ENCODE results near the gene BHLHA15. TPM values are rescaled to one million over a fixed set of nuclear protein-coding genes. Genes with fewer than 3 reads are reported as not detected.

BHLHA15 gene
- total and polyA plus RNA-seq, 9 of the 15 experiments (the other 6 are each of a cell fraction or from before 2014, with no cell fraction given), result 0.22 to 2.0 (median 1.1) TPM; not detected in 4

DNA sequence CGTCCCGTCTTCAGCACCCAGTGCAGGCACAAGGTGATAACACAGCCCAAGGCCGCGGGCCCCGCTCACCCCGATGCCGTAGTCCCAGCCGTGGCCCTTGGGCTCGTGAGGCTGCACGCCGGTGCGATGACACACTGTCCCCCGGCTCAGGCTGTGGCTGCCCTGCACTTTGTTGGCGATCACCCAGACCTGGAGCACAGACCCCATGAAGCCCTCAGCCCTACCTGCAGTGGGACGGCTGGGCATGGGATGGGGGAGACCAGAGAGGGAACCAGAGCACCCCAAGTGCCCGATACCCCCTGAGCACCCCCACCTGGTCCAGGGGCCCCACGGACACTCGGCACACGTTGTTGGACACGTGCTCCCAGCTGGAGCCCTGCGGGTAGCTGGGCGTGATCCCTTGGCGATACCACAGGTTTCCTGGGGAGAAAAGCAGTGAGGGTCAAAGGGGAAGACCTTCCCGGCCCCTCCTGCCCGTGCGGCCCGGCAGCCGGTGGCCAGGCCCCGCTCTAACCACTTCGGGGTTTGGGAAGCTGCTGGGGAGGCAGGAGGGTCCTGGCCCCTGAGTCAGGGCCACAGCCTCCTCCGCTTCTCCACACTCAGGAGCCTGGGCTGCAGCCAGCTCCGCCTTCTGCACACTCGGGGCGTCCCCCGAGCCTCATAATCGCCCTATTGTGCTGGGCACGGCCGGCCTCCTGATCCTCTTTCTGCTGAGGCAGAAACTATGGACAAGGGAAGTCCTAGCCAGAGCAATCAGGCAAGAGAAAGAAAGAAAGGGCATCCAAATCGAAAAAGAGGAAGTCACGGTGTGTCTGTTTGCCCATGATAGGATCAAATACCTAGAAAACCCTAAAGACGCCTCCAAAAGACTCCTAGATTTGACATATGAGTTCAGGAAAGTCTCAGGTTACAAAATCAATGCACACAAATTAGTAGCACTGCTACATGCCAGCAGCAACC is 6.7 kb downstream of the BHLHA15 start (continued):
- TF ChIP-seq, protein P1, sequence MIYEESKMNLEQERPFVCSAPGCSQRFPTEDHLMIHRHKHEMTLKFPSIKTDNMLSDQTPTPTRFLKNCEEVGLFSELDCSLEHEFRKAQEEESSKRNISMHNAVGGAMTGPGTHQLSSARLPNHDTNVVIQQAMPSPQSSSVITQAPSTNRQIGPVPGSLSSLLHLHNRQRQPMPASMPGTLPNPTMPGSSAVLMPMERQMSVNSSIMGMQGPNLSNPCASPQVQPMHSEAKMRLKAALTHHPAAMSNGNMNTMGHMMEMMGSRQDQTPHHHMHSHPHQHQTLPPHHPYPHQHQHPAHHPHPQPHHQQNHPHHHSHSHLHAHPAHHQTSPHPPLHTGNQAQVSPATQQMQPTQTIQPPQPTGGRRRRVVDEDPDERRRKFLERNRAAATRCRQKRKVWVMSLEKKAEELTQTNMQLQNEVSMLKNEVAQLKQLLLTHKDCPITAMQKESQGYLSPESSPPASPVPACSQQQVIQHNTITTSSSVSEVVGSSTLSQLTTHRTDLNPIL (CRISPR knock-in tag; IDR thresholded peaks at IDR 0.05), result no peak
- TF ChIP-seq DIDO1 (tag; IDR thresholded peaks at IDR 0.05; ENCODE audit: low read depth), result no peak
- no peak for TF ChIP-seq JUN (IDR thresholded peaks at IDR 0.05; ENCODE audit: borderline replicate concordance, low read depth, low read length)
- no peak for TF ChIP-seq JUN (CRISPR knock-in tag; IDR thresholded peaks at IDR 0.05; ENCODE audit: borderline replicate concordance)
- TF ChIP-seq, protein P2, sequence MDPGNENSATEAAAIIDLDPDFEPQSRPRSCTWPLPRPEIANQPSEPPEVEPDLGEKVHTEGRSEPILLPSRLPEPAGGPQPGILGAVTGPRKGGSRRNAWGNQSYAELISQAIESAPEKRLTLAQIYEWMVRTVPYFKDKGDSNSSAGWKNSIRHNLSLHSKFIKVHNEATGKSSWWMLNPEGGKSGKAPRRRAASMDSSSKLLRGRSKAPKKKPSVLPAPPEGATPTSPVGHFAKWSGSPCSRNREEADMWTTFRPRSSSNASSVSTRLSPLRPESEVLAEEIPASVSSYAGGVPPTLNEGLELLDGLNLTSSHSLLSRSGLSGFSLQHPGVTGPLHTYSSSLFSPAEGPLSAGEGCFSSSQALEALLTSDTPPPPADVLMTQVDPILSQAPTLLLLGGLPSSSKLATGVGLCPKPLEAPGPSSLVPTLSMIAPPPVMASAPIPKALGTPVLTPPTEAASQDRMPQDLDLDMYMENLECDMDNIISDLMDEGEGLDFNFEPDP (CRISPR knock-in tag; IDR thresholded peaks at IDR 0.05), result no peak
- TF ChIP-seq, protein P3, sequence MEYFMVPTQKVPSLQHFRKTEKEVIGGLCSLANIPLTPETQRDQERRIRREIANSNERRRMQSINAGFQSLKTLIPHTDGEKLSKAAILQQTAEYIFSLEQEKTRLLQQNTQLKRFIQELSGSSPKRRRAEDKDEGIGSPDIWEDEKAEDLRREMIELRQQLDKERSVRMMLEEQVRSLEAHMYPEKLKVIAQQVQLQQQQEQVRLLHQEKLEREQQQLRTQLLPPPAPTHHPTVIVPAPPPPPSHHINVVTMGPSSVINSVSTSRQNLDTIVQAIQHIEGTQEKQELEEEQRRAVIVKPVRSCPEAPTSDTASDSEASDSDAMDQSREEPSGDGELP (CRISPR knock-in tag; IDR thresholded peaks at IDR 0.05; ENCODE audit: borderline replicate concordance), result peak; percentile 49; the same call in 1 of the 2 replicates
- TF ChIP-seq, protein P4, sequence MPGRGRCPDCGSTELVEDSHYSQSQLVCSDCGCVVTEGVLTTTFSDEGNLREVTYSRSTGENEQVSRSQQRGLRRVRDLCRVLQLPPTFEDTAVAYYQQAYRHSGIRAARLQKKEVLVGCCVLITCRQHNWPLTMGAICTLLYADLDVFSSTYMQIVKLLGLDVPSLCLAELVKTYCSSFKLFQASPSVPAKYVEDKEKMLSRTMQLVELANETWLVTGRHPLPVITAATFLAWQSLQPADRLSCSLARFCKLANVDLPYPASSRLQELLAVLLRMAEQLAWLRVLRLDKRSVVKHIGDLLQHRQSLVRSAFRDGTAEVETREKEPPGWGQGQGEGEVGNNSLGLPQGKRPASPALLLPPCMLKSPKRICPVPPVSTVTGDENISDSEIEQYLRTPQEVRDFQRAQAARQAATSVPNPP (IDR thresholded peaks at IDR 0.05; ENCODE audit: borderline replicate concordance, insufficient read depth, insufficient read length), result no peak
- TF ChIP-seq, protein P5, sequence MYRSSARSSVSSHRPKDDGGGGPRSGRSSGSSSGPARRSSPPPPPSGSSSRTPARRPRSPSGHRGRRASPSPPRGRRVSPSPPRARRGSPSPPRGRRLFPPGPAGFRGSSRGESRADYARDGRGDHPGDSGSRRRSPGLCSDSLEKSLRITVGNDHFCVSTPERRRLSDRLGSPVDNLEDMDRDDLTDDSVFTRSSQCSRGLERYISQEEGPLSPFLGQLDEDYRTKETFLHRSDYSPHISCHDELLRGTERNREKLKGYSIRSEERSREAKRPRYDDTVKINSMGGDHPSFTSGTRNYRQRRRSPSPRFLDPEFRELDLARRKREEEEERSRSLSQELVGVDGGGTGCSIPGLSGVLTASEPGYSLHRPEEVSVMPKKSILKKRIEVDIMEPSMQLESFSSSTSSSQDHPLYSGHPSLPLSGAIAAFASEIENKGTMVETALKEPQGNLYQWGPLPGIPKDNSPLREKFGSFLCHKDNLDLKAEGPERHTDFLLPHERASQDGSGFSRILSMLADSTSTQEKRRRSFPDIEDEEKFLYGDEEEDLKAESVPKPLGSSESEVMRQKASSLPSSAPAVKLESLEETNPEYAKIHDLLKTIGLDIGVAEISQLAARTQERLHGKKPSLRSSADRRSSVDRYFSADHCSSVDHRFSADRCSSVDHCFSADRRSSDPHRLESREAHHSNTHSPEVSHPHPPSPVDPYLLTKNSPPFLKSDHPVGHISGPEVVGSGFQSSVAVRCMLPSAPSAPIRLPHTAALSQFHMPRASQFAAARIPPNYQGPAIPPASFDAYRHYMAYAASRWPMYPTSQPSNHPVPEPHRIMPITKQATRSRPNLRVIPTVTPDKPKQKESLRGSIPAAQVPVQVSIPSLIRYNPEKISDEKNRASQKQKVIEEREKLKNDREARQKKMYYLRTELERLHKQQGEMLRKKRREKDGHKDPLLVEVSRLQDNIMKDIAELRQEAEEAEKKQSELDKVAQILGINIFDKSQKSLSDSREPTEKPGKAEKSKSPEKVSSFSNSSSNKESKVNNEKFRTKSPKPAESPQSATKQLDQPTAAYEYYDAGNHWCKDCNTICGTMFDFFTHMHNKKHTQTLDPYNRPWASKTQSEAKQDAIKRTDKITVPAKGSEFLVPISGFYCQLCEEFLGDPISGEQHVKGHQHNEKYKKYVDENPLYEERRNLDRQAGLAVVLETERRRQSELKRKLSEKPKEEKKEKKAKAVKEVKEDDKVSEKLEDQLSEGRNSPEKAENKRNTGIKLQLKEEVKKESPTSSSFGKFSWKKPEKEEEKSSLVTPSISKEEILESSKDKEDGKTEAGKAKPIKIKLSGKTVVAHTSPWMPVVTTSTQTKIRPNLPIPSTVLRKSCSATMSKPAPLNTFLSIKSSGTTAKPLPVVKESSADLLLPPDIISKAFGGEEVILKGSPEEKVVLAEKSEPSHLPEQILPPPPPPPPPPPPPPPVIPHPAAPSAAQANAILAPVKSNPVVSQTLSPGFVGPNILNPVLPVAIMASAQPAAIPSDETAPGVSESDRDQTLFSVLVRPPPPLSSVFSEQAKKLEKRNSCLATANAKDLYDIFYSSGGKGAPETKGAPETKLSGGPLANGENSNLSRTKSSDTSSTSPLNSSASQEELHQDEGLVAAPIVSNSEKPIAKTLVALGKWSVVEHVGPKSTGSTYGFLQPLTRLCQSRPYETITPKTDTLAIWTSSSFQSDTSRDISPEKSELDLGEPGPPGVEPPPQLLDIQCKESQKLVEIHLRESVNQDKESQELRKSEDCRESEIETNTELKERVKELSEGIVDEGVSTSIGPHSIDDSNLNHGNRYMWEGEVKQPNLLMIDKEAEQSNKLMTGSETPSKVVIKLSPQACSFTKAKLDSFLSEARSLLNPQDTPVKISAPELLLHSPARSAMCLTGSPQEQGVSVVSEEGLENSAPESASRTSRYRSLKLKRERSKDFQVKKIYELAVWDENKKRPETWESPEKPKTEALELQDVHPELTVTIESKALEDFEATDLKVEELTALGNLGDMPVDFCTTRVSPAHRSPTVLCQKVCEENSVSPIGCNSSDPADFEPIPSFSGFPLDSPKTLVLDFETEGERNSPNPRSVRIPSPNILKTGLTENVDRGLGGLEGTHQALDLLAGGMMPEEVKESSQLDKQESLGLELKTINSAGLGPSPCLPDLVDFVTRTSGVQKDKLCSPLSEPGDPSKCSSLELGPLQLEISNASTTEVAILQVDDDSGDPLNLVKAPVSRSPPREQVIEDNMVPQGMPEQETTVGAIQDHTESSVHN (IDR thresholded peaks at IDR 0.05; ENCODE audit: borderline replicate concordance in 1 of 2, low read depth in 1 of 2), result no peak
- peak in 1 of 2 experiments; percentile 34; a peak in 1 of 4 replicates for TF ChIP-seq FOXA3 (CRISPR knock-in tag; conservative IDR thresholded peaks at IDR 0.05 in 1 of 2, IDR thresholded peaks at IDR 0.05 in 1 of 2)
- no peak for TF ChIP-seq GTF2A2 (tag; IDR thresholded peaks at IDR 0.05)
- TF ChIP-seq STAT5B (CRISPR knock-in tag; IDR thresholded peaks at IDR 0.05), result no peak
- TF ChIP-seq TARDBP (IDR thresholded peaks at IDR 0.05), result no peak

All from K562 (cell line).